Neural progenitor cell (in vitro differentiated cells): ENCODE data around the gene SEMA6A.

ENCODE experiments used
- EZH2 ChIP-seq: fragments of 200-600 bp; sonication (generic); IDR thresholded peaks from 2 replicates; pipeline ENCODE4 v1.6.1; 2017; ENCODE audit warnings: antibody characterized with exemption, mild to moderate bottlenecking, moderate library complexity
- EZH2phosphoT487 ChIP-seq: fragments of 200-600 bp; sonication (generic); IDR thresholded peaks from 2 replicates; pipeline ENCODE4 v1.6.1; 2017; ENCODE audit warnings: antibody characterized with exemption
- TF ChIP-seq, protein P1 (sequence below): fragments of 200-600 bp; sonication (generic); IDR thresholded peaks from 2 replicates; pipeline ENCODE4 v1.5.1; 2017; ENCODE audit warnings: antibody characterized with exemption, mild to moderate bottlenecking

DNA sequence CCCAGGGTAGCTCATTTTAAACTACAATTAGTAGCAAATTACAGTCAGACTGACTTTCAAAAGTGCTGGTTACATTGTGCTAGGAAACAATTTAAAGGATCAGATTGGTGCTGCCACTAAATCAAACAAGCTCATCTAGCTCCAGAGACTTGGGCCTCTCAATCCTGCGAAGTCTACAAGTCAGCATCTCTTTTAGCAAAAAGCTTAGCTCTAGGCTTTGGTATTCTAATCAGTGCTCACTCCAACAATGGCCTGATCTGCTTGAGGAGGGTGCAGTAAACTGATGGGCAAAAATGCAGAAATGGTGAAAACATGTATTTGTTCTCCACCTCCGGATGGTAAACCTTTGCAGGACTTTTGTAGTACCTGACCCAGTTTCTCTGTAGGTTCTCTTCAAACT, 47.0 kb upstream of the SEMA6A start:
- TF ChIP-seq, protein P1, sequence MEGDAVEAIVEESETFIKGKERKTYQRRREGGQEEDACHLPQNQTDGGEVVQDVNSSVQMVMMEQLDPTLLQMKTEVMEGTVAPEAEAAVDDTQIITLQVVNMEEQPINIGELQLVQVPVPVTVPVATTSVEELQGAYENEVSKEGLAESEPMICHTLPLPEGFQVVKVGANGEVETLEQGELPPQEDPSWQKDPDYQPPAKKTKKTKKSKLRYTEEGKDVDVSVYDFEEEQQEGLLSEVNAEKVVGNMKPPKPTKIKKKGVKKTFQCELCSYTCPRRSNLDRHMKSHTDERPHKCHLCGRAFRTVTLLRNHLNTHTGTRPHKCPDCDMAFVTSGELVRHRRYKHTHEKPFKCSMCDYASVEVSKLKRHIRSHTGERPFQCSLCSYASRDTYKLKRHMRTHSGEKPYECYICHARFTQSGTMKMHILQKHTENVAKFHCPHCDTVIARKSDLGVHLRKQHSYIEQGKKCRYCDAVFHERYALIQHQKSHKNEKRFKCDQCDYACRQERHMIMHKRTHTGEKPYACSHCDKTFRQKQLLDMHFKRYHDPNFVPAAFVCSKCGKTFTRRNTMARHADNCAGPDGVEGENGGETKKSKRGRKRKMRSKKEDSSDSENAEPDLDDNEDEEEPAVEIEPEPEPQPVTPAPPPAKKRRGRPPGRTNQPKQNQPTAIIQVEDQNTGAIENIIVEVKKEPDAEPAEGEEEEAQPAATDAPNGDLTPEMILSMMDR: no peak
- no peak for TF ChIP-seq EZH2phosphoT487
- TF ChIP-seq EZH2: no peak
